Superior temporal gyrus (tissue), 1 donor: ENCODE measurements around the gene DDX31.

Experiments
- DNase-seq: peaks from one replicate; pipeline ENCODE4 v3.0.0-alpha.2; 2016; ENCODE audit errors: extremely low spot score

DDX31 gene

GRCh38 chr9:132673355-132673754 lies 3.6 kb upstream of the DDX31 start:
- no peak for DNase-seq

GRCh38 chr9:132672413-132672690 lies 2.6 kb upstream of the DDX31 start:
- no peak for DNase-seq

DNA sequence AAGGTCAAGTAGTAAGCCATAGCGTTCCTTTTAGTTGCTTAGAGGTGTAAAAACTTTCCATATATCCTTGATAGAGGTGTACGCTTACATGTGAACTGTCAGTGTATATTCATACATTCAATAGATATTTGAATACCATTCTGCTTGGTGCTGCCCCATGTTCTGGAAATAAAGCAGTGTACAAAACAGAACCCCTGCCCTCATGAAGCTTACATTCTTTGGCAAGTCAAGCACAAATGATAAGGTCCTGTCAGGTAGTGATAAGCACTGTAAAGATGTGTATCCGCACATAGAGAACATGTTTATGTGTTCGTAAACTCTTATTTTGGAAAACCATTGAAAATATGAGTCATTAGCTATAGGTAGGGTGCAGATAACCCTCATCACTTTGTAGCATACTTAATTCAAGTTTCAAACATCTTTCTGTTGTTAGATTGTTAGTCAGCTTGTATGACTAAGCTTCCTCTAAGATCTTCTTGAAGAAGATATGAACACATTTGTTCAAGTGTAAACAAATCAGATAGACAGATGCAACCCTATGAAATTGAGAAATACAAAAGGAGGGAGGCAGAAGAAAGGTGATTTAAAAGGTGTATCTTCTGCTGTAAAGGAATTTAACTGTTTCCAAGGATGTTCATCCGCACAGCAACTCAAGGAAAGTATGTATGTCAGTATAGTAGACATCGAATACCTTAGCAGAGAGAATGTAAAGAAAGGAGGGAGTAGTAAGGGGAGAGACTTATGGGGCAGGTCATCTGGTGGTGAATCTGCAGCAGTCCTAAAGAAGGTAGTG lies 2.0 kb upstream of the DDX31 start:
- no peak for DNase-seq

- no peak for DNase-seq
Observed at GRCh38 chr9:132670457-132671391, 941 bp upstream of the DDX31 start, which contains the start of gene GTF3C4. Gene GTF3C4, plus strand, starts transcription at chr9:132670464. Its CDS starts 135 bp downstream, at chr9:132670599.

- no peak for DNase-seq
Observed at GRCh38 chr9:132669319-132669697, 475 bp downstream of the DDX31 start.

DNA sequence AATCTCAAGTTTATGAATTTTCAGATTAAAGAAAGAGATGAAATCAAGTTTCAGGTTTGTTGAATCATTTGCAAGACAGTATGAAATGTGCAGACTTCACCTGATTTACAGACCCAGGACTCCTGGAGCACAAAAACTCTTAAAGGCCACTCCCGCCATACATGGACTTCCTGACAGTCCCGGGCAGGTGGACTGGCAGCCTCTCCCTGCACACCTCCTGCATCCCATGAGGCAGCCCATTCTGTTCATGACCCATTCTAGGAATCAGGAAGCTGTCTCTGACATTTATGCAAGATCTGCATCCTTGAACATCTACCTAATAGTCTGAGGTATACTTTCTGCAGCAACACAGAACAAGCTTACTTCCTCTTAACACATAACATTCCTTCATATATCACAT lies 5.9 kb downstream of the DDX31 start:
- no peak for DNase-seq

DNA sequence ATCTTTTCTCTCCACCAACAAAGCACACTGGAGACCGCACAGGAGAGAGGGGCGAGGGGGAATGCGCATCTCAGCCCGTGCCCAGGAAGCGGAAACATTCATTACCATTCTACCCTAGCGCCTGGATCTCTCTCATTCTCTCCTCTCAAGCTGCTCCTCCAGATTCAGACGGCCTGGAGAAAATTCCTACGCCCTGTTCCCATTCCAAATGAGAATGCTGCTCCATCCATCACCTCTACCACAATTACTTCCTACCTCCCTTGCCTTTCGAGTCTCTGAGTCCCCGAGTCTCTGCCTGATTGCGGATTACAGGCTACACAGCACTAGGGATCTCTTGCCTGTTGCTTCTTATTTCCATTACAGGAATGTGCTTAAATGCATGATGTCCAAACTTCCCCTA lies 6.7 kb downstream of the DDX31 start:
- no peak for DNase-seq

DNA sequence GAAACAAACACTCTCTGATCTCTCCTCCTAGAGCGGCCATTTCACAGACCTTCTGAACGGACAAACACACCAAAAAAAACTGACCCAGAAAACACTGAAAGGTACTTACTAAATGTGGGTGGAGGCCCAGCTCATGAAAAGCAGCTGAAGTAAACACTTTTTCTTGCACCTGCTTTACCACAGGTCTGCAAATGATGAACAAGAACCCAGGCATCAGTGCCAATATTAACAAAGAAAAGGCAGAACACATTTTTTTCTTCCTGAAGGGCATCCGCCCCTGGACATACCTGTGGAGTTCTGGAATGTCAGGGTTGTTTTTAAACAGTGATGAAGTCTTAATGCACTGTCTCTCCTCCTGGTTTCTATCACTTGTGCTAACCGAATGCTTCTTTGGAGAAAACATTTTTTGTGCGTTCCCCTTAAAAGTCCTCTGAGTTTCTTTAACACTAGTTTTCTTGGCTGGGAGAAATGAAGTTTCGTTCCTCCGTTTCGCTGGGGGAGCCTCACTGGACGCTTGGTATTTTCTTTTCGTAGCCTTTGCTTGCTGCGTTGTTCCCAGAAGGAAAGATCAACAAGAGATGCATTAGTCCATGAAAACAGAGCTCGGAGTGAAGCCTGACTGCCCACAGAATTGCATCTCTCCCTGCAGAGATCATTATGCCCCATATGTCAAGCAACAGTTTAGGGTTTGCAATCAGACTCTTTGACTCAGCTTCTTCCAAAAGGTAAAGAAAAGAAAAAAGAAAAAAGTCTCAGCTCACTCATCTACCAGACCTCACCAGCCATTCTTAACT lies 7.4 kb downstream of the DDX31 start:
- no peak for DNase-seq

DNA sequence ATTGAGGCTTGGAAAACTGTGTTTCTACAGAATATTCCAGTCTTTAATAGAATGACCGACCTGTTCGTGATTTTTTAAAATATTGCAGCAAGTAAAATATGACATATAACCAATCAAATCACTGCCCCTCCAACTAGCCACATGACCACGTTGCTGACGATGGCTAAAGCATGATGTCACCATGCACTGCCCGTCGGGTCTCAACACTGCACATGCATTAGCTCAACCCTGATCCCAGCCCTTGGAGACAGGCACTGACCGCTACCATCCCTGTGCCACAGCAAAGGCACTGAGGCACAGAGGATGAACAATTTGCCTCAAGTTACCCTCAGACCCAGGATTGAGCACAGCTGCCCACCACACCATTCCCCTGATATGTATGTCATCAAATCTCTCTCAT lies 13.5 kb downstream of the DDX31 start:
- DNase-seq, result no peak

DNA sequence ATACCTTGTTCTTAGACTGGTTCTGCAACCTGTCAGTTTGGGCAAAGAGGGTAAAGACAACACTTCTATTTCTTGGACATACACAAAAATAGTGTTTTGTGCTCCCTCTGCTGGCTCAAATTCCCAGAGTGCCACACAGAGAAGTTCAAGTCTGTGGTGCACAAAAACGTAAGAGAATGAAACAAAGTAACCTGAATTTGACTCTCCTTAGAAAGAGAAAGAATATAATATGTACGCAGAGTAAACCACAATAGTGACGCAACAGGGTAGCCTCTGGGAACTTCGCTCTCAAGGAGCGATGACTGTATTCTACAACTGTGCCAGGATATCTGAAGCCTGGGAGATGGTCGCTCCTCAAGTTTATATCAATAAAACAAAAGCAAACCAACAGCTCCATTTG lies 18.5 kb downstream of the DDX31 start:
- DNase-seq, result peak; percentile 40

DNA sequence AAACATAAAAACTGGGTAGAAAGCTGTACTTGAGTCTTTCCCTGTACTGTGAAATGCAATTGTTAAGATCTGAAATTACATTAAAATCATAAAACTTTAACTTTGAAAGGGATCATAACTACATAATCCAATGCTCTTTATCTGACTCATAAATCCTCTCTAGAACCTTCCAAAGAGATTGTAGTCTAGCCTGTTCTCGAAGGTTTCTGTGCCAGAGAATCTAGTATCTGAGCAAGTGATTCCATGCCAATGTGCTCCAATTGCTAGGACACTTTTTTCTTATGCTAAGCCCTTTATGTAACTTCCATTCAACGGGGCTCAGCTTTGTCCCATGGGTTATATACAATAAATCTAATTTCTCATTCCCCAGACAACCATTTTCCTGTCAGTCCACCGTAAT lies 21.1 kb downstream of the DDX31 start:
- no peak for DNase-seq

GRCh38 chr9:132648283-132648682 lies 21.5 kb downstream of the DDX31 start:
- DNase-seq, result no peak

- DNase-seq, result no peak
Observed at GRCh38 chr9:132647806-132648205, 22.0 kb downstream of the DDX31 start.

- no peak for DNase-seq
Observed at GRCh38 chr9:132647355-132647754, 22.4 kb downstream of the DDX31 start.

GRCh38 chr9:132646726-132647125 lies 23.1 kb downstream of the DDX31 start:
- no peak for DNase-seq

DNA sequence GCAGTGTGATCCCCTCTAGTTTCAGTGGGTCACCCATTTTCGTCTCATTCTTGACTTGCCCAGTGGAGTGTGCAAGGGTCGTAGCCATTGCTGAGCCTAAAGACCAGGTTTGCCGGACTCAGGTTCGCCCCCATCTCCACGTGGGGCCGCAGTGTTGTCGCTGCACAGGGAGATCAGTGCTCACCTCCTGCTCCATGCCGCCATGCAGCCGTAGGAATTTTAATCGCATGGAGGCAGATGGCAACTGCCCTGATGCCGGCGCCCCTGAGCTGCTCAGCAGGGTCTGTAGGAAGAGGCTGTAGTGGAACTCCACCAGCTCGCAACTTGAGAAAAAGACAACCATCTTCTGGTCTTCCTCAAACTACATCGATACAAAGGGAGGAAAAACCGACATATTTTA lies 24.1 kb downstream of the DDX31 start:
- DNase-seq, result no peak

DNA sequence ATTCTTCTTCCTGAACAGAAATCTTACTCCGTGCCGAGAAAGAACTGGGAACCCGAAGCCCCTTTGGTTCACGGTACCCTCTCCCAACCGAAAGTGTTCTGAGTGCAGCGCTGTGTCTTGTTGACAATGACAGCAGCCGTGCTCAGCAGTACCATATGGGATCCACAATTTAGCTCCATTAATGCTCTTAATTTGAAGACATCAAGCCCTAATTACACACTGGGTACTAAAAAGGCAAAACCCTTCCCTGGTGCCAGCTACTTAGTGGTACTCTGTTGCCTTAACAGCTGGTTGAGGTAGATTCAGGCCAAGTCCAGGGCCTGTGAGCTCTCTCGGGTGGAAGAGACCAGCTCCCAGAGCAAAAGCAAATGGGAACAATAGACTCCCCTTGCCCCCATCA lies 24.5 kb downstream of the DDX31 start:
- no peak for DNase-seq

DNA sequence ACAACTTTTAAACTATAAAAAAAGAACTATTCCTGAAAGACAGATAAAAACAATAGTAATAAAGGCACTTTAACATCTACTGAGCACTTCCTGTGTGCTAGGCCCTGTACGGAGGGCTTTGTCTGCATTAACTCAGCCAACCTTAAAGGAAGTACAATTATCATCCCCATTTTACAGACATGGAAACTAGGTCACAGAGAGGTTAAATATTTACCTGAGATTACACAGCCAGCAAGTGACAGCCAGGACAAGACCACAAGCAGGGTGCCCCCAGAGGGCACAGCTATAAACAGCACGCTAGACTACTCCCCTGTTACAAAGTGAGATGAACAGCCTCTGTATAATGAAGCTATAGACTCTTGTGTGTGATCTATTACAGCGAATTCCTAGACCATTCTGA lies 25.5 kb downstream of the DDX31 start:
- no peak for DNase-seq

GRCh38 chr9:132641216-132641615 lies 28.6 kb downstream of the DDX31 start:
- no peak for DNase-seq

DNA sequence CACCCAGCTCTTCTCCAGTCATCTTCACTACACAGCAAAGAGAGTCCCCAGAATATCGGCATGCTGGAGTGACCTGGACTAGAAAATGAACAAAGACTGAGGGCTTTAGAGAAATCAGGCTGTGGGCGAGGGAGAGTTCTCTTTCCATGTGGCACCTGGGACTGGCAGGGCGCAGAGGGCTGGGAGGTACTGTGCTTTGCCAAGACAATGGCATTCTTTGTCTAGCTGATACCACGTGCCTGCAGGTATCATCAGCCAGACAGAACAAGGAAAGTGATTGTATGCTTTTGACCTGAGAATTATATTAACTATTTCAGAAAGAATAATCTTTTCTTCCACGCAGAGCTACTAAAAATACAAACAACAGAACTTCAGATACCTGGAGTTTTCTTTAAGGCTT lies 30.5 kb downstream of the DDX31 start:
- DNase-seq, result no peak

- no peak for DNase-seq
Observed at GRCh38 chr9:132638240-132638639, 31.5 kb downstream of the DDX31 start.

DNA sequence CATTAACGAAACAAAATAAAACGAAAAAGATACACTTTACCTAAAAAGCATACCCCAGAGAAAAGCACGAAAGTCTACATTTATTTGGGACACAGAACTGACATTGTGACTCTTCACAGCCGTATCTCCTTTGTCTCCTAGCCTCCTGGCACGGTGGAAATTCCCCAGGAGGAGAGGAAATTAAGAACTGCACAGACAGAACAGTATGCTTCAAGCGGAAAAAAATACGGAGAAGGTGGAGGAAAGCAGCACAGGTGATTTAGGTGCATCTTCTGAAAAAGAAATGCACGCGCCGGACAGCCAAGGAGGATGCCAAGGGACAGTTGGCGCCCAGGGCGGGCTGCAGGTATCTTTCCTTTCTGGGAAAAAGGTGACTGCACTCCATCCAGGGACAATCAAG lies 32.0 kb downstream of the DDX31 start:
- DNase-seq, result no peak
